GM04504 (cell line): Measurements from ENCODE around the gene CD83.
A peak's percentile ranks its signal among the peaks of the same experiment; 100 is the strongest.
"Not testable (repeated sequence)": the region's sequence is repeated elsewhere in the genome, so short reads cannot be mapped to it uniquely, and the experiment has no call there.

Source experiments
- DNase-seq: peaks from one replicate; pipeline ENCODE4 v3.0.0-alpha.2; 2012; ENCODE audit warnings: low read depth

The CD83 gene

DNA sequence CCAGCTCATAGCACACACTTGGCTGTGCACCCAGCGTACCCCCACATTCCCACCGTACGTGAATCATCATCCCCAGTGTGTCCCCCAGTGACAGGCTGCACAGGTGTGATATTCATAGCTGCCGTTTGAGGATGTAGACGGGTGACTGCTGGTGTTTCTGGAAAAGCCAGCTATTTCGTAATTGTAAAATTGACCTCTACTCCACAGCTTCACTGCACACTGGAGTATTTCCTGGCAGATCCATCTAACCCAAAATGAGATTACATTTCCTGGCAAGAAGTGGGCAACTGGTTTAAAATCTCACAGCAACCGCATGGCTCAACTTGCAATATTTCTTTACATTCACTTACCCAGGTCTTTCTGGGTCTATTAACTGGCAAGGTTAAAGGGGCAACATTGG lies 30.3 kb downstream of the CD83 start:
- no peak for DNase-seq

DNA sequence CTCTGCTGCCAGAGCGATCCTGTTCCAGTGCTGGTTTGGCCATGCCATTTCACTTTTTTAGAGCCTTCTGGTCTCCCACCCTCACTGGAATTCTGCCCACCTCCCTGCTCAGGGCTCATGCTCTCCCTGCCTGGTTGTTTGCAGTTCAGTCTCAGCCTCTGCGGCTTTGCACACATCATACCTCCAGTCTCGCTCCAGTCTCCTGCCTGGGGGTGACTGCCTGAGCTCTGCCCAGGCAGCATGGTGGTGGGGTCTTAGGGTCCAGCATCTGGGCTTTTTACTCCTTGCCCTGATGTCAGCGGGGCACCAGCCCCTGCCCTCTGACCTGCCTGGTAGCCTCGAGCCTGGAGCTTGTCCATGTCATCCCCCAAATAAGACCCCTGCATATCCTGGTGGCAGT lies 30.9 kb downstream of the CD83 start:
- DNase-seq = no peak

DNA sequence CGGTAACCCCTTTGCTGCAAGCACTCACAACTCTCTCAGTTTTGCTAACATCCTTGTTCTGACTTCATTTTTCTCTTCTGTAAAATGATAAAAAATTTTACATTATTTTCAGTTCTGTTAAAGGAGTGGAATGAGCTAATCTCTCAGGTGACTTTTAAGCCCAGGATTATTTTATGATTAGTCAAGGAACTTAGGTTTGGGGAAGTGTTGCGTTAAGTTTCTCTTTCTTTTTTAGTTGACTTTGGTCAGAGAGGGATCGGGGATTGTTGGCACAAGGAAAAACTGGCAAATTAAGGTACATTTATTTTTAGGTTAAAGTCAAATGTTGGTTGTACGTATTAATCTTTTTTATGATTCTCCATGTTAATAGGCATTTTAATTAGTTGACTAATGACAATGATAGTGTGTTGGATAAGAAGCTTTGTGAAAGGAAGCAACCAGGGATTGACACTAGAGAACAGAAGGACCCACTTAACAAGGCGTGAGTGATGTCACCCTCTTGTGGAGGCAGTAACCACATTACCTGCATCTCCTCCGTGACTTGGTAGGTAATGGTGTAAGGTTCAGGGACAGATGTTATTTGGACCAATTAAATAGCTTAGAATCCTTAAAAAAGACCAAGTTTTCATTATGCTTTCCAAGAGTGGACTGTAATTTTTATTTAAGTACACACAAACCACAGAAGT lies 31.6 kb downstream of the CD83 start:
- DNase-seq = no peak

DNA sequence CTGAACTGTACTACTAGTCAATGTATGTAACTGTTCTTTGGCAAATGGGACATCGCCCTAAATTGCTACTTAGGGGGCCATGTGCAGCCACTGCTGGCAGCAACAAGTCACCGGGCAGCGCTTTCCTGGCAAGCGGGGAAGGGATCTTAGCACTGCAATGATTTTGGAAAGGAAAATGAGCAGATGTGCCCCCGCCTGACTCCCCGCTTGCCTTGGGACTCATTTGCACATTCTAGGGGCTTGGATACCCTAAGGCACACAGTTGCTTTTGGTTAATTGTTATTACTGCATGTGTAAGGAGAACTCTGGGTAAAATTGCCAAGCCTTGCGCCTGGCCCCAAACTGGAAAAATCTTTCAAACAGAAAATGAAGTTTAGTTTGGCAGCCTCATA lies 32.2 kb downstream of the CD83 start:
- DNase-seq = no peak

DNA sequence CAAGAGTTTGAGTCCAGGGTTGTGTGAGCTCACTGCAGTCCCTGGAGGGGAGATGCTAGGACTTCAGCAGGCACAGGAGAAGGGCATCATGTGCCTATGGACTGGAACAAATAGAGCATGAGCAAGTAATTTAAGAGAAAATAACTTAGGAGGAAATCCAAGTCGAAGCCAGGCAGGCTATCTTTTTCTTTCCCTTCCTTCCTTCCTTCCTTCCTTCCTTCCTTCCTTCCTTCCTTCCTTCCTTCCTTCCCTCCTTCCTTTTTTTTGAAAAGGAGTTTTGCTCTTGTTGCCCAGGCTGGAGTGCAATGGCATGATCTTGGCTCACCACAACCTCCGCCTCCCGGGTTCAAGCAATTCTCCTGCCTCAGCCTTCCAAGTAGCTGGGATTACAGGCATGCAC lies 33.7 kb downstream of the CD83 start:
- not testable (repeated sequence) for DNase-seq

DNA sequence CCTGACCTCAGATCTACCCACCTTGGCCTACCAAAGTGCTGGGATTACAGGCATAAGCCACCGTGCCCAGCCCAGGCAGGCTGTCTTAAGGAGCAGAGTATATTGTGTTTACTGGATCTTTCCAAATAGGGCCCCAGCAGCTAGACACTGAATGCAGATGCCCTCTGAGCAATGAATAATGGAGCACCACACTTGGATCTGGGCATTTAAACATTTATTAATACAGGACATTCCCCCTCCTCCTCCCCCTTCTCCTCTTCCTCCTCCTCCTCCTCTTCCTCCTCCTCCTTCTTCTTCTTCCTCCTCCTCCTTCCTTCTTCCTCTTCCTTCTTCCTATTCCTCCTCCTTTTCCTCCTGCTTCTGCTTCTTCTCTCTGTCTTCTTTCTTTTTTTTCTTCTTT lies 34.2 kb downstream of the CD83 start:
- no peak for DNase-seq

DNA sequence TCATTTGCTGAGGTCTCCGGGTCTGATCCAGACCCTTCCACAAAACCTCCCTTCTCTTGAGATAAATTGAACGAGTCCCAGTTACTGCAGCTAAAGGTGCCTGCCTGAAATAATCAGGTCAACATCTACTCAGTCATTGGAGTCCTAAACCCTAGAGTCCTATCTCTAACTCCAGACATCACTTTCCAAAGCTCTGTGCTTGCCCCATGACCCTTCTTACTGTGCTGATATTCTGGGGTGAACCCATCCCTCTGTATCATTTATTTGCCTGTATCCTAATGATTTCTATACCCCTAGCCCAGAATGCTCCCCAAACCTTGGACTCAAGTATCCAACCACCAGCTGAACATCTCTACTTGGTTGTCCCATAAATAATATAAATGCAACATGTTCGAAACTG lies 35.7 kb downstream of the CD83 start:
- no peak for DNase-seq

DNA sequence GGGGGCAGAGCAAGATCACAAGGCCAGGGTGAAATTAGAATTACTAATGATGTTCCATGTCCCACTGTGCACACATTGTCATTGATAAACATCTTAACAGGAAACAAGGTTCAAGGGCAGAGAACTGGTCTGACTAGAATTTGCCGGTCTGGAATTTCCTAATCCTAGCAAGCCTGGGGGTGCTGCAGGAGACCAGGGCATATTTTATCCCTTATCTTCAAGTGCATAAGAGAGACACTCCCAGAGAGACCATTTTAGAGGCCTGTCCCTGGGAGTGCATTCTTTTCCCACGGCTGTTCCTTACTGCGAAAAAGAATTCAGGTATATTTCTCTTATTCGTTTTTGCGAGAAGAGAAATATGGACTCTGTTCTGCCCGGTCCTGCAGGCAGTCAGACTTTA lies 41.5 kb downstream of the CD83 start:
- DNase-seq = no peak

DNA sequence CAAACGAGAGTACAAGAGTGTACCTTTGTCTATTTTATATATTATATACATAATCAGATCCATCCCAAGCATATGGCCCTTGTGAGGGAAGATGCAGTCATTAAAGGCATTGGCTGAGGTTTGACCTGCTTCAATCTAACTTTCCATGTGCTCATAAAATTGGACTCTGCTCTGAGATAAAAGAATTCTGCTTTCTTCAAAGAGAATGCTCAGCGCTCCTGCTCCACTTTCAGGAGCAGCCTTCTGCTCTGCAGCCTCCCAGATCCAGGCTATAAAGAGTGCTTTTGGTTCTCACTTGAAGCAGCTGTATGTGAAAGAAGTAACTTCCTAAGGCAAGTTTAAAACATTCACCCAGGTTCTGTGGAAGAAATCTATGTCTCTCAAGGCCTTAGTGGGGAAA lies 45.3 kb downstream of the CD83 start:
- DNase-seq = no peak

DNA sequence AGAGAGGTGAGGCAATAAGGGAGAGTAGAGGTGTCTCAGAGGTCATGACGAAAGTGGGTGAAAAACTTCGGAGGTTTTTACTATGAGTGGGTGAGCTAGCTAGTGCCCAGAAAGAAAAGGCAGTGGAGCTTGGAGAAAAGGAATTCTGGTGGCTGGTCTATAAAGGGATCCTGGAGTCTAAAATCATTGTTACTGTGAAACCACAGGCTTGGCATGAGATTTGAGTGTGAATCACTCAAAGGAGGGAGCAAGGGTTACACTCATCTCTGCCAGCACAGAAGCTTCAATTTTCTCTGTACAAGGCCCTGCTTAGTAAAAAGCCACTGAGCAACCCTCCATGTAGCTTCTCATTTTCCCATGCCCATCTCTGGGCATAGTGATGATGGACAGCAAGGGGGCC lies 47.5 kb downstream of the CD83 start:
- peak; percentile 64 for DNase-seq

DNA sequence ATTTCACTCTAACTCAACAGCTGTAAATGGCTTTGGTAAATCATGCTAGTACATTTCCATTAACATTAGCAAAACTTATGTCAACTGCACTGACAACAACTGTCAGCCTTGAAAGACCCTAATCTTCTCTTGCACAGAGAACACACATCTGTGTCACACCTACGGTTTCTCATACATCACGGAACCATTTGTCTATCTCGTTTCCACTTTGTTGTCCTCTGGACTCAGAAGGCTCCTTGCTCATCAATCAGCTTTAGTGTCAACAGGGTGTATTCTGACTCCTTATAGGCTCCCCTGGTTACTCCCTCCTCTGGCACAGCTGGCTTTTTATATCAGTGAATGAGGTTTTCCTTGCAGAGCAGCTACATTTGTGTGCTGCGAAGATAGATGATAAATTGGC lies 49.3 kb downstream of the CD83 start:
- no peak for DNase-seq

DNA sequence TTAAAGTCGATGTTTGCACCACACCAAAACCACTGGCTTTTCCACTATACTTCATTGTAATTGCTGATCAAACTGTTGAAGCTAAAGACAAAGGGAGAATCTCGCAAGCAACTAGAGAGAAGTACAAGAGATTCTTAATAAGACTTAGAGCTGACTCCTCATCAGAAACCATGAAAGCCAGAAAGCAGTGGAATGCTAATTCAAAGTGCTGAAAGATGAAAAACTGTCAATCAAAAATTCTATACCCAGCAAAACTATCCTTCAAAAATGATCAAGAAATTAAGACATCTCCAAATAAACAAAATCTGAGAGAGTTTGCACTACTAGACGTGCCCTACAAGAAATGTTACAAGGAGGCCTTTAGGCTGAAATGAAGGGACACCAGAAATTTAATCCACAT lies 52.6 kb downstream of the CD83 start:
- no peak for DNase-seq

DNA sequence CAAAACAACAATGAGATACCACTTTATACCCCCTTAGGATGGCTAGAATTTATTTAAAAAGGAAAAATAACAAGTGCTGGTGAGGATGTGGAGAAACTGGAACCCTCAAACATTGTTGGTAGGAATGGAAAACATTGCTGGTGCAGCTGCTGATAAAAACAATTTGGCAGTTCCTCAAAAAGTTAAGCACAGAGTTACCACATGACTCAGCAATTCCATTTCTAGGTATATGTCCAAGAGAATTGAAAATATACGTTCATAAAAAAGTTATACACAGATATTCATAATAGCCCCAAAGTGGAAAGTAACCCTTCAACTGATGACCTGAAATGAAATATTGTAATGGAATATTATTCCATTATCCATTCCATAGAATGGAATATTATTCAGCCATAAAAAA lies 55.0 kb downstream of the CD83 start:
- DNase-seq = no peak

DNA sequence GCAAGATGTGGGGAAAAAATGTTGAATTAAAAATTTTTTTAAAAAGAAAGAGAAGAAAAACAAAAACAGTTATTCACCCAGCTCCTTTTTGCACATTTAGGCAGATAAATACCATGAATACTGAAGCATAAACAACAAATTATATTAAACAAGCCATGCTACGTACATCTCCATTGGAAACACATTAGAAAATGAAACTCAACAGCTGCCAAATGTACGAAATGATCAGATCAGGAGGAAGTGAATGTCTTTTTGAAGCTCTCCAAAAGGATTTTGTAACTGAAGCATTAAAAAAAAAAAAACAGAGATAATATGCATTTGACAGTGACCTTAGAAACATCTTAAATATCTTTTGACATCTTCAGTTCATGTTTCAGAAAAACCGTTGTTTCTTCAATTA lies 56.7 kb downstream of the CD83 start:
- no peak for DNase-seq

DNA sequence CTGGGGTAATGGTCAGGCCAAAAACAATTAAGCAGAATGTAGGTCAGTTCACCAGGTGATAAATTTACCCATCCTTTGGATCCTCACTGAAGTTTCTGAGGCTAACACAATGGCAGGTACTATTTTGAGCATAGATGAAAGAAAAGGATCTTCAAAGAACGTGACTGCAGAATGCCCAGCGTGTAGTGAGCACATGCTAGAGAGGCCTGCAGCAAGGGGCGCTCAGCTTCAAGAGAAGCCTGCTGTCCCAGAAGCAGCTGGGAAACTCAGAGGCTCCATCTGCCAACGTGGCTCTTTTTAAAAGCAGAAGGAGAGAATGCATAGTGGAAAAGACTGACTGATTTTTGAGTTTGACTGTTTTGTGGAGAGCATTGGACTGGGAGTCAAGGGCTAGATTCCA lies 57.4 kb downstream of the CD83 start:
- no peak for DNase-seq

DNA sequence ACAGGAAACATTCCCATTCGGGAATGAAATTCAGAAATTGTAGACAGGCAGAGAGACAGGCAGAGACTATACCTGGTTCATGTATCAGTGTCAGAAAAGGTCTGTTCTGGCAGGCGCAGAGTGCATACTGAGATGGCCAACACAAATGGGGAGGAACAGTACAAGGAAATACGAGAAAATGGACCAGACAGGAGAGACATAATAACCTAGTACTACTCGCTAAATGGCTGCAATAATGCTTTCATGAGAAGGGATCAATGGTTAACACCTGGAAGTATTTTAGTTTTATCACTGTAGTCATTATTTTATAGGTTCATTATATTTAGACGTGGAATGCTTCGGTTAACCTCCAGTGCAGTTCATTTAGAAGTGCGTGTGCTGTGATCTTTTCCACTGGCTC lies 58.9 kb downstream of the CD83 start:
- DNase-seq = no peak

DNA sequence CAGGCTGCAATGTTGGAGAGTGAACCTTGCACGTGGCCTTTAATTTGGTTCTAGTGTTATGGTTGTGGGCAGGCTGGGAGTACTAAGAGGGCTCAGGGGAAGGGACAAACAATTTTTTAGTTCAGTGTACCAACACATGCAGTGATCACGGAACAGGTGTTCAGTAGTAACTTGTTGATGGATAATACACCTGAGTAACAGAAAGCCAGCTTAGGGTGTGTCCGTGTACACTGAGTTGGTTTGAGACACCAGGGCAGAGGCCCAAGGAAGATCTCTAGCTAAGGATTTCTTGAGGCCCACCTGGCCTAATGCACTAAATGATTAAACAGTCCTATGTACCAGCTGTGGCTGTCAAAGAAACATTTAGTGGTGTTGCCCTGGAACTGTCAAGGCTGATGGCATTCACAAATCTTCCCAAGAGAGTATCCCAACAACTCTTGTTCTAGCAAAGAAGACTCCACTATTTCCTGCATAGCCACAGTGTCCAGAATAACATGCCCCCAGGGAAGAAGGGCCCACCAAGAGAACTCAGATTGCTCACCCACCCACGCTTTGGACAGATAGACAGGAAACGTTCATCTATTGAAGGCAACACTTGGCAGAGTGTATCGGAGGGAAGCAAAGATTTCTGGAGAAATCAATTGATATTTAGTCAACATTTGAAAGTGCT lies 60.0 kb downstream of the CD83 start:
- no peak for DNase-seq

DNA sequence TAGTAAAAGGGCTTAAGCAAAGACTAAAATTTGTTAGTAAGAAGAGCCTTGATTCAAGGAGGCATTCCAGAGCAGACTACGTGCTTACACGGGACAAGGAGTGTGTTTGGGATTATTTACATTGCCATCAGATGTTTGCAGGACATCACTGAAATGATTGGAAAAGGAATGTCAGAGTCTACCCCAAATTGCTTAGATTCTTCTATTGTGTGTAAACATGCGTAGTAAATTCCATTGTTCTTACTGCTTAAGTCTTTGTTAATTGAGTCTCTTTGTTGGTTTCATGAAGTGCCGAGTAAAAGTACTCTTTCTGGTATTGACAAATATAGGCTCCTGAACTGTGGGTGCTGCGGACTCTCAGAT lies 60.5 kb downstream of the CD83 start:
- no peak for DNase-seq

DNA sequence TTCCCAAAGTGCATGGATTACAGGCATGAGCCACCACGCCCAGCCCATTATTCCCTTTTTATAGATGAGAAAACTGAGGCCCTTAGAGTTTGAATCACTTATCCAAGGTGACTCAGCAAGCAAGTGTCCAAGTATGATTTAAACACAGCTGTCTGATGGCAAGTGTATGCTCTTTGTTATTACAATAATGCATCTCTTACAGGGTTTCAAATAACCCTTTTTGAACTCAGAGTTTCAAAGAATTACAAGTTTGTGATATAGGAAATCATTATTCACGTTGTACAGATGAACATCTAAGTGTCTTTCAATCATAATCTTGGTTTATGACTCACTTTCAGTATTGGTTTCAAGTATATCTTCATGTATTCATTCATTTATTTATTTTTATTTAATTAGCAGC lies 63.0 kb downstream of the CD83 start:
- no peak for DNase-seq

DNA sequence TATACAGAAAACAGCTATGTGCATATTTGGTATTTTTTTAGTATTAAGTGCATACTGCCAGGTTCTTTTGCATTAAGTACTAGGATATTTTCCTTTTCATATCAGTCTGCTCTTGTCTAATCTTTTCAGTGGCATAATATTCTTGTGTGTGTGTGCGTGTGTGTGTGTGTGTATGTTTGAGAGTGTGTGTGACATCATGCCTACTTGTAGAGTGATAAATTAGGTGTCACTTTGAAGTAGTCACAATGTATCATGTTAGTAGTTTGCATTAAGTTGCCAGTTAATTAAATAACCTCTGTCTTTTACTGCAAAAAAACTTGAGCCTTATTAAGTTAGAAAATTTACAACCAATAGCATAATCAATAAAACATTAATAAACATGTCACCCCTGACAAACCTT lies 65.3 kb downstream of the CD83 start:
- no peak for DNase-seq
